Lower leg skin (tissue), 4 donors: ENCODE results near the gene EGF. TPM values are rescaled to one million over a fixed set of nuclear protein-coding genes. Genes with fewer than 3 reads are reported as not detected.
A peak's percentile ranks its signal among the peaks of the same experiment; 100 is the strongest.

Experiments
- DNase-seq, 2 donors: peaks; one replicate each; pipeline ENCODE4 v3.0.0-alpha.2; 2019; ENCODE audit warnings: low spot score in 2 of 2
- H3K4me3 ChIP-seq: fragments of 200-600 bp; sonication (generic); 2 replicates; pipeline ENCODE4 v1.5.1; 2017; ENCODE audit warnings: mild to moderate bottlenecking, low read depth; ENCODE audit not compliant: poor library complexity, severe bottlenecking
- POLR2A ChIP-seq, 2 donors: fragments of 450-650 bp; IDR thresholded peaks; one replicate each; pipeline ENCODE4 v1.6.1; 2016 to 2017; ENCODE audit warnings: antibody characterized with exemption in 2 of 2, mild to moderate bottlenecking in 1 of 2, moderate library complexity in 1 of 2
- WGBS, 2 donors: methylation state at CpG; one replicate each; pipeline ENCODE4 v1.1.5; 2018; 5-methylcytosine and 5-hydroxymethylcytosine counted together
- intact Hi-C: fragments of 100-400 bp; cut with DNase I; formaldehyde crosslinking; loops from one replicate; pipeline ENCODE4 v1.15.0; 2023; ENCODE audit warnings: low total_unique reads
- total RNA-seq, 4 donors: library from RNA; depleted of rRNA; stranded (reverse); fragments of >200 nt; gene quantifications; one replicate each; pipeline ENCODE4 v1.1.0, GENCODE V29; 2016
- TF ChIP-seq, protein P1 (sequence below), 3 donors: fragments of 450-650 bp; IDR thresholded peaks; one replicate each; pipeline ENCODE4 v1.5.1; 2016; ENCODE audit warnings: antibody characterized with exemption in 3 of 3, mild to moderate bottlenecking in 3 of 3, moderate library complexity in 2 of 3

The EGF gene
- total RNA-seq, 4 donors from 2014 or later: 1.5 to 3.9 (median 2.3) TPM

DNA sequence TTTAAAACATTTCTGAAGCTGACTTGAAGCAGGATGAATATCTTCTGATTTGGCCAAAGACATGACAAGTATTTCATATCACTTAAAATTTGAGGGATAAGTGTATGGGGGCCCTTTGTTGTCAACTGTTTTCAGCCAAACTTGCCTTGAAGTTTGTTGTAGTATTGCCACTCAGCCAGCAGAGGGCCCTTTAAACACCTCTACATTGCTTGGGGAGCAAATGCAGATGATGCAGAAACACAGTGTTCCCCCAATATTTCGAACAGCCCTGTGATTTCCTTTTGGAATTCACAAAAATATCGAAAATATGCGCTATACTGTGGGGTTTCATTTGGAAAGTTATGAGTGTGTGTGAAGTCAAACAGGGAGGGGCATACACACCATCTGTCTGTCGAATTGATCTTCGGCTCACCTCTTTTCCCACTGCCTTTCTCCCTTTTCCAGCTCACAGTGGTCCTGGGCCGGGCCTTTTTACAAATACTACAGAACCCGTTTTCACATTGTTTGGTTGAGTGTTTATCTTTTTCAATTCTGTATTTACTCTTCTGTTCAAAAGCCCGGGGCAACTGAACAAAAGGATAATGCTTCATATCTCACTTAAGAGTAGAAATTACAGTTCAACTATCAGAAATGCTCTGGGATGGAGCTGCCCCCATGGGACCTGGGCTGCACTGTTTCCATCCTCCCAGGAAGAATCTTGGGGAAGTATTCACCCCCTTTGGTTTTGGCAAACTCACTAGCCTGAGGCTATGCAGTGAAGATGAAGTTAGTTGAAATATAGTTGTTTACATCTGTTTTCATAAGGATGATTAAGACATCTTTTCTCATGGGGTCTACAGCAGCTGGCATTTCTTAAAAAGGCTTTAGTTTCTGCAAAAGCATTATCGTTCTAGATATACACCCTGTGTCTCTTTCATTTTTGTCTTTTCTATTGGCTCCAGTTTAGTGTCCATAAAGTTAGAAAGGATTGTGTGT, 137.6 kb downstream of the EGF start:
- TF ChIP-seq, protein P1, sequence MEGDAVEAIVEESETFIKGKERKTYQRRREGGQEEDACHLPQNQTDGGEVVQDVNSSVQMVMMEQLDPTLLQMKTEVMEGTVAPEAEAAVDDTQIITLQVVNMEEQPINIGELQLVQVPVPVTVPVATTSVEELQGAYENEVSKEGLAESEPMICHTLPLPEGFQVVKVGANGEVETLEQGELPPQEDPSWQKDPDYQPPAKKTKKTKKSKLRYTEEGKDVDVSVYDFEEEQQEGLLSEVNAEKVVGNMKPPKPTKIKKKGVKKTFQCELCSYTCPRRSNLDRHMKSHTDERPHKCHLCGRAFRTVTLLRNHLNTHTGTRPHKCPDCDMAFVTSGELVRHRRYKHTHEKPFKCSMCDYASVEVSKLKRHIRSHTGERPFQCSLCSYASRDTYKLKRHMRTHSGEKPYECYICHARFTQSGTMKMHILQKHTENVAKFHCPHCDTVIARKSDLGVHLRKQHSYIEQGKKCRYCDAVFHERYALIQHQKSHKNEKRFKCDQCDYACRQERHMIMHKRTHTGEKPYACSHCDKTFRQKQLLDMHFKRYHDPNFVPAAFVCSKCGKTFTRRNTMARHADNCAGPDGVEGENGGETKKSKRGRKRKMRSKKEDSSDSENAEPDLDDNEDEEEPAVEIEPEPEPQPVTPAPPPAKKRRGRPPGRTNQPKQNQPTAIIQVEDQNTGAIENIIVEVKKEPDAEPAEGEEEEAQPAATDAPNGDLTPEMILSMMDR (IDR thresholded peaks at IDR 0.05): no peak
- TF ChIP-seq POLR2A (IDR thresholded peaks at IDR 0.05): no peak
- intact Hi-C loops: loop anchor here (10.0 kb wide), 1 partner anchor 165 kb away; no protein-coding TSS in a partner anchor
- WGBS, 2 donors: 62 to 64% methylated on average over 9 of the region's 9 CpGs
- no peak overlapping the region for H3K4me3 ChIP-seq
- peak in 1 of 2 donors; percentile 28 for DNase-seq

DNA sequence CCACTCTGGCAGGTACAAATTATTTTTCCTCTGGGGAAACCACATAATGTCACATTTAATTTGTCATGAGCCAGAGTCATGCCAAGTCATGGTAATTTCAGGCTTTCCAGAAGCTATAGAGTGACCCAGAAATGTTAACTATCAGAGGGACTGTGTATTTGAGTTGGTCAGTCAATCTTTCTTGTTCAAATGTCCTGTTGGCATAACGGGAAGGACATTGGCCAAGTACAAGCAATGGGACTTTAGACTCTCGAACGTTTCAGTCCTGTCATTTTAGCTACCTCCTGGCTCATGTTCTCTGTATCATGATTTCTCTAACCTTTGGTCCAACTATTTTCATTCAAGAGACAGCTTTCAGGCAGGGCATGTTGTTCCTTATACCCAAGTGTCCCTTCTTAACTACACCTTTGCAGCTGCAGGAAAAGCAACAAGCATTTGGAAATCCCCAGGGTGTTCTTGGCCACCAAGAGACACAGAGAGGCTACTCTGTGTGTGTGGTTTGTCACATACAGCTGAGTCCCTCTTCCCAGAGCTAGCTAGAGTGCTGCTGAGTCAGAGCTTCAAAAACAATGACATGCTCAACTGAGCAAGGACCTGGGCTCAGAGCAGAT, 142.6 kb downstream of the EGF start:
- TF ChIP-seq POLR2A (IDR thresholded peaks at IDR 0.05): no peak
- TF ChIP-seq, protein P1 (IDR thresholded peaks at IDR 0.05): no peak
- no peak for DNase-seq
- no peak overlapping the region for H3K4me3 ChIP-seq
- WGBS, 2 donors: 85 to 88% methylated on average over 3 of the region's 3 CpGs
- intact Hi-C loops: no loop called here

DNA sequence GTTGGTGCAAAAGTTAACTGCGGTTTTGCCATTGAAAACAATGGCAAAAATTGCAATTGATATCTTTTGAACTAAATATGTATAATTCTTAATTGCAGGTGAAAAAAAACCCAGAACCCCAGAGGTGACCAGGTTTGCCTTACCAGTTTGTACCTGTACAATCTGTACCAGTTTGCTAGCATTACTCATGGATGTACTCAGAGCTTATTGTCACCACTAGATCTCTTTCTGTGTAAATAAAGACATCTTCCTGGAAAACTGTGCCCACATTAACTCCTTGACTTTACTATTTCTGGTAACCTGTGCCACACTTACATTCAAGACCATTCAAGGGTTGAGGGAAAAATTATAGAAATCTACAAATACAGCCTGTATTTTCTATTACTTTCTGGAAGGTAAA, 146.0 kb downstream of the EGF start:
- TF ChIP-seq, protein P1 (IDR thresholded peaks at IDR 0.05): no peak
- TF ChIP-seq POLR2A (IDR thresholded peaks at IDR 0.05): no peak
- H3K4me3 ChIP-seq: no peak overlapping the region
- DNase-seq: no peak
- intact Hi-C loops: no loop called here
- 93% methylated on average over 1 of the region's 1 CpG for WGBS, 2 donors

DNA sequence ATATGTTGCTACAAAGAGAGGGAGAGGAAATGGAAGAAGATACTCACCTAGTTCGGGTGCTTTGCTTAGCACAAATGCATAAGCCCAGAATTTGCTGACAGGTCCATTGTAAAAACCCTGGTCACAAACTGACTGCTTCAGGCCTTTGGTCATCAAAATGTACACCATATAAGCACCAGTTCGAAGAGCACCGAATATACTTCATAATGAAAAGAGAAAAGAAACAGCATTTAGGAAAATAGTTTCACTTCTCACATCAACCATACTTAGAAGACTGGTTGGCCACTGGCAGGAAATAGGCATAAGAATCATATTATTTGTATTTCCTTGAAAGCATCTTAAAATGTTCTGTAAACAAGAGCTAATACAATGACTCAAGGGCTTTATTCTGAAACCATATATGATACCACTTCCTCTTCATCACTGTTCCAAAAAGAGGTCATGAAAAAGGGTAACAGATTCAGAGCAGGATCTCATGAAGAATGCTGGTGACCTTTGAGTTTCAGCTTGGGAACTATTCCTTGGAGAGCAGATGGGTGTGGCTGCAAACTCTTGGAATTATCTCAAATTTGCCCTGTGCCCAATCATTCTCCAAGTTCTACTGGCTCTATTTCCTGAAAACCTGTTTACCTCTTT, 147.0 kb downstream of the EGF start:
- no peak for DNase-seq
- 72 to 85% methylated on average over 3 of the region's 3 CpGs for WGBS, 2 donors
- TF ChIP-seq, protein P1 (IDR thresholded peaks at IDR 0.05): no peak
- no peak for TF ChIP-seq POLR2A (IDR thresholded peaks at IDR 0.05)
- intact Hi-C loops: no loop called here
- H3K4me3 ChIP-seq: no peak overlapping the region

DNA sequence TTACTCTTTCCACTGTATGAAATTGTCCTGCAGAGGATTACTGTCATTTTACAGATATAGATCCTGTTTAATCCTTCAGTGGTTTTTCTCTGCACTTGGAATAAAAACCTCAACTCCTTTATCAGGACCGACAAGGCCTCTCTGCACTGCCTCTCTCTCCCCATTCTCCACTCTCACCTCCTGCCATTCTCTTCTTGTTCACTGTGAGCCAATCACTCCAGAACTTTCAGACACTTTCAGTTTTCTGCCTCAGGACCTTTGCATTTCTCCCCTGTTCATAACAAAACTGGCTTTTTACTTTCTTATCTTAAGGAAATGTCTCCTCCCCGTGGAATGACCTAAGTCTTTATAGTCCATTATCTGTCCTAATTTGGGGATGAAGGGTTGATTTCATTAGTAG, 148.4 kb downstream of the EGF start:
- 86 to 91% methylated on average over 2 of the region's 2 CpGs for WGBS, 2 donors
- TF ChIP-seq POLR2A (IDR thresholded peaks at IDR 0.05): no peak
- TF ChIP-seq, protein P1 (IDR thresholded peaks at IDR 0.05): no peak
- intact Hi-C loops: no loop called here

More for the DNA sequence above, 148.4 kb downstream of the EGF start:
- DNase-seq: no peak
- H3K4me3 ChIP-seq: no peak overlapping the region

Other genes with a start within 250 kb of the EGF start
- gene CASP6, start 209.4 kb upstream of the EGF start, total RNA-seq: 10 to 100 TPM; 10.8 to 24.2 (median 19.9) TPM
- 10 to 100 TPM; 14.7 to 19.1 (median 17.4) TPM for gene PLA2G12A, start 182.8 kb upstream of the EGF start, total RNA-seq
- 1 to 10 TPM; 1.1 to 6.0 (median 2.8) TPM for gene CFI, start 110.9 kb upstream of the EGF start, total RNA-seq
- 10 to 100 TPM in 1 of 4 donors, 1 to 10 TPM in 3; 2.2 to 15.6 (median 7.8) TPM for gene GAR1, start 97.1 kb upstream of the EGF start, total RNA-seq
- gene RRH, start 84.9 kb upstream of the EGF start, total RNA-seq: under 1 TPM in 1 of 4 donors, not detected in 3; 0.34 TPM
- under 1 TPM in 2 of 4 donors, not detected in 2; 0.21 to 0.42 TPM for gene LRIT3, start 64.8 kb upstream of the EGF start, total RNA-seq